GM21526 (cell line): ENCODE results near the gene CFAP46.

Experiments used
- ATAC-seq: cut with Tn5 transposase; IDR thresholded peaks from one replicate; pipeline ENCODE4 v1.9.1; 2021; ENCODE audit warnings: moderate library complexity; ENCODE audit not compliant: unreplicated experiment, low FRiP score

The CFAP46 gene

DNA sequence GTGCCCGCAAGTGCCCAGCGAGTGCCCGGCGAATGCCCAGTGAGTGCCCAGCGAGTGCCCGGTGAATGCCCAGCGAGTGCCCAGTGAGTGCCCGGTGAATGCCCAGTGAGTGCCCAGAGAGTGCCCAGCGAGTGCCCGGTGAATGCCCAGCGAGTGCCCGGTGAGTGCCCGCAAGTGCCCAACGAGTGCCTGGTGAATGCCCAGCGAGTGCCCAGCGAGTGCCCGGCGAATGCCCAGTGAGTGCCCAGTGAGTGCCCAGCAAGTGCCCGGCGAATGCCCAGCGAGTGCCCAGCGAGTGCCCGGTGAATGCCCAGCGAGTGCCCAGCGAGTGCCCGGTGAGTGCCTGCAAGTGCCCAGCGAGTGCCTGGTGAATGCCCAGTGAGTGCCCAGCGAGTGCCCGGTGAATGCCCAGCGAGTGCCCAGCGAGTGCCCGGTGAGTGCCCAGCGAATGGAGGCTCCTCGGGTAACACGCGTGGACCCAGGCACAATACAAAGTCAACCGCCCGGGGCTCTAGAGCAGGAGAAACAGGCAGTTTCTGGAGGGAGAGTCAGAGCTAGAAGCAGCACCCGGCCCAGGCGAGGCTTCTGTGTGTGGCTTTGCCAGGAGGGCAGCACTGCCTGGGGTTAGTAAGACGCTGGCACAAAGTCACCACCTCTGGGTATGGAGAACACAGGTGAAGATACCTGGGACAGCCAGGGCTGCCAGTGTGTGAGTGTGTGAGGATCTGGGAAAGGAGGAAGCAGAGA is 38.2 kb upstream of the CFAP46 start:
- no peak for ATAC-seq

DNA sequence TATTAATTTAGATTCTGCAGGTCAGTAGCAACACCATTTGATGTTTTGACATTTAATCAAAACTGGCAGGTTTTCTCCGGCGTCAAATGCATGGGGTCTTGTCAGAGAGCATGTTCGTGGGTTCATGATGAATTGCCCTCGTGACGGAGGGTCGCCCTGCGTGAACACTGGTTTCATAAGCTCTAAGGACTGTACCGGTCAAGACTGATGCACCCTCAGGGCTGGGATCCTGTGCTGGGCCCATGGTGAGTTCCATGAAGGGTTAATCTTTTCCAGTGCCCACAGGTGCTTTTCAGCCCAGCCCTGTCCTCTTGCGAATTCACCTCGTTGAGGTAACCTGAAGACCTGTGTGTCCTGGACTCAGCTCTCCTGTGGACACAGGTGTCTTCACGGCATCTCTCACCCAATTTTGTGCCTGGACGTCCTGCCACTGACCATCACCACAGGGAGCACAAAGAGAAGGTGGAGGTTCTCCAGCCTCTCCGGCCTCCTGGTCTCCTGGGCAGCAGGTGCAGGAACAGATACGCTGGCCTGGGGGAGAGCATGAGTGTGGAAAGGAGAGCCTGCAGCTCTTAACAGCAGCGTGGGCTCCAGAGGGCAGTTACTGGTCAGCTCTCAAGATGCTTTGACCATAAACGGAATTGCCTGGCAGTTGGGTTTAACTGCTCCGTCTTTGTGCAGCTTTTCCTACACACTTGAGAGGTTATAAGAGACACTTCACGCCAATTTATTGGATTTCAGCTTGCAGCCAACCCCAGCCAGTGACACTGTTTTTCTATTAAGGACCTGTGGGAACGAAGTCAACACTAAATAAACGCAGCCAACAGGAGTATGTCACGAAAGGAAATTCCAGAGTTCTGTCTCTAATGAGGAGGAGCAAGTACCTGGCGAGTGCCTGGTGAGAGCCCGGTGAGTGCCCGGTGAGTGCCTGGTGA is 37.4 kb upstream of the CFAP46 start:
- no peak for ATAC-seq

DNA sequence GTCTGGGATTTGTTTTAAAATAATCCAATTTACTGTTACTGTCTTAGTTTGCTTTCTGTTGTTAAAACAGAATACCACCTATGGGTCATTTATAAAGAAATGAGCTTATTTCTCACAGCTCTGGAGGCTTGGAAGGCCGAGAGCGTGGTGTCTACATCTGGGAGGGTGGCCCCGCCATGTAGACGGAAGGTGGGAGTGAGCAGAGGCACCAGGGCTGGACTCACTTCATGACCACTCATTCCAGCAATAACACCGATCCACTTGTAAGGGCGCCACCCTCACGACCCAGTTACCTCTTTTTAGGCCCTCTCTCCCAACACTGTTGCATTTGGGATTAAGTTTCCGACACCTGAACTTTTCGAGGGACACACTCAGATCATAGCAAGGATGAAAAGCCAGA is 36.2 kb upstream of the CFAP46 start:
- ATAC-seq: no peak

DNA sequence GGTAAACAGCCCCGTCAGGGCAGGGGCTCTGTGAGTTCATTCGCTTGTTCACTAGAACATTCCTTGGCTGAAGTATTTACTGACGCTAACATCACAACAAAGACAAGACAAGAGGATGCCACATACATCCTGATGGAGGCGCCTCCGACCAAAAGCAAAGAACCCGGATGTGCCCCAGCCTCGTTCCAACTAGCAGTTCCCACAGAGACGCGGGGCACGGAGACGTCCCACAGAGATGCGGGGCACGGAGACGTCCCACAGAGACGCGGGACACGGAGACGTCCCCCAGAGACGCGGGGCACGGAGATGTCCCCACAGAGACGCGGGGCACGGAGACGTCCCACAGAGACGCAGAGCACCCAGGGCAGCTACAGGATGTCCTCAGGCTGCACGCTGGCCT is 35.4 kb upstream of the CFAP46 start:
- ATAC-seq: no peak

DNA sequence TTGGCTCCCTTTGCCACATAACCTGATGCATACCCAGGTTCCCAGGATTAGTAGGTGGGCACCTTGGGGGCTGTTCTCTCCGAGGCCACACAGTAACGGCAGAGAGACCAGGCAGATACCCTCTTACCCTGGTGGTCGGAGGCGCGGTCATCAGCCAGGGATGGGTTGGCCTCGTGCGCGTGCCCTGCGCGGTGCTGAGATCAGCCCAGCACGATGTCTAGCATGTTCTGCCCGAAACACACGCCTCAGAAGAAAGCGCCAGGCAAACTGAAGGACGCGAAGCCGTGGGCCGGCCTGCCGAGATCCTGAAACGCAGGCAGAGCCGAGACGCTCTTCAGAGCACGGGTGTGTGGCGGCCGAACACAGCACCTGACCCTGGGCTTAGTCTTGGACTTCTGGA is 34.7 kb upstream of the CFAP46 start:
- no peak for ATAC-seq

DNA sequence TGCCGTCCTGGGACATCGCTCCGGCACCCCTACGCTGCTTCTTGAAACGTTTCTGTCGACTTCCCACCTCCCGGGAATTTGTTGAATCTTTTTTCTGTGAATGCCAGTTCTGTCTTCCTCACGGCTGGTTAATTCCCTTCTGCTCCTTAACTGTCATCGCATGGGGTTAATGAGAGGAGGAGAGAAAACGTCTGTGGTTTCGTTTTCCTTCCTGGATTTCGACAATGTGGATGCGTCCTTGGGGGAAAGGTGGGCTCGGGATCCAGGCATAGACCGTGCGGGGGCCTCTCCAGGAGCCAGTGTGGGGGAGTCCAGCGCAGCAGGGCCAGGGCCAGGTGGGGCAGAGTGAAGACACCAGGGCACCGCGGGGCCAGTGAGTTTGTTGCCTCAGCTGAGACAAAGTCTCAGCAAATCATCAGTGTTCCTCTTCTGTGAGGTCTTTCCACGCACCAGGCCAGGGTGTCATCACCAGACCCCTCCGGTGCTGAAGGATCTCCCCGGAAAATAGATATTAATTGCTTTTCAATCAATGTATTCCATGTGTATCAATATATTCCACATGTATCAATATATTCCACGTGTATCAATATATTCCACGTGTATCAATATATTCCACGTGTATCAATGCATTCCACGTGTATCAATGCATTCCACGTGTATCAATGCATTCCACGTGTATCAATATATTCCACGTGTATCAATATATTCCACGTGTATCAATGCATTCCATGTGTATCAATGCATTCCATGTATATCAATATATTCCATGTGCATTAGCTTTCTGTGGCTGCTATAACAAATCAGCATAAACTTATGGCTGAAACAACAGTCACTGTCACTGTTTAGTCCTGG is 33.7 kb upstream of the CFAP46 start:
- no peak for ATAC-seq

DNA sequence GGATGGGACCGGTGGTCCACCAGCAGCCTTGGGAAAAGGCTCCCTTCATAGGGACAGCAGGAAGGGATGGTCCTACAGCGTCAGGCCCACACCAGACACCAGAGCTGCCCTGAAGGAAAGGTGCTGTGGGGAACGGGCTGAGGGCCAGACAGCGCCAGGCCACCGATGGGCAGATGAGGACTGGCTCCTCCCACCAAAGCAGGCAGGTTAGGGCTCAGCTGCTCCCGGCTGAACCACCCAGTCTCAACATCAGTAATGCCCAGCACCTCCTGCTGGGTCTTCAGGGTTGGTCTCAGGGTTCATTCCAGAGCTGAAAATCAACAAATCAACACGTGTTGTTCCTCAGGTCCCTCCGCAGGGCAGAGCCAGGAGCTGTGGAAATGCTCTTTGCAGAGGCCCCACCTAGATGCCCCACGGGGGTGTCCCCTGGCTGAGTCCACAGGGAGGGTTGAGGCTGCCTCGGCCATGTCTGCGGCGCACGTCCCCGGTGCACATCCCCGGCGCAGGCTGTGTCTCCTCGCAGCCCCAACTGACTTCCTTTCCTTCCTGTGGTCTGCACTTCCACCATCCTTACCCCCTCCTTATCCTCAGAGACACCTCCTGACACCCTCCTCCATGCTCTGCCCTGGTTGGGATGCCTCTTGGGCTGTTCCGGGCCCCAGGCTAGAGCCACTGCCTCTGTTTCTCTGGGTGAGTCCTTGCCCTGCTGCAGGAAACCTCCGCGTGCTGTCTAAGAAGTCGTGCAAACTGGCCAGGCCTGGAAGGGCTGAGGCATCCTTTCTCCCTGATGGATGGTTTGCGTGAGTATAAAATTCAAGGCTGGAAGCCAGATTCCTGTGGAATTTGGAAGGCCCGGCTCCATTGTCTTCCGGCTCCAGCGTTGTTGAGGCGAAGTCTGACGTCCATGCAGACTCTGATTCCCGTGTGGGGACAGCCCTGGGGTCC is 32.8 kb upstream of the CFAP46 start:
- ATAC-seq: no peak

DNA sequence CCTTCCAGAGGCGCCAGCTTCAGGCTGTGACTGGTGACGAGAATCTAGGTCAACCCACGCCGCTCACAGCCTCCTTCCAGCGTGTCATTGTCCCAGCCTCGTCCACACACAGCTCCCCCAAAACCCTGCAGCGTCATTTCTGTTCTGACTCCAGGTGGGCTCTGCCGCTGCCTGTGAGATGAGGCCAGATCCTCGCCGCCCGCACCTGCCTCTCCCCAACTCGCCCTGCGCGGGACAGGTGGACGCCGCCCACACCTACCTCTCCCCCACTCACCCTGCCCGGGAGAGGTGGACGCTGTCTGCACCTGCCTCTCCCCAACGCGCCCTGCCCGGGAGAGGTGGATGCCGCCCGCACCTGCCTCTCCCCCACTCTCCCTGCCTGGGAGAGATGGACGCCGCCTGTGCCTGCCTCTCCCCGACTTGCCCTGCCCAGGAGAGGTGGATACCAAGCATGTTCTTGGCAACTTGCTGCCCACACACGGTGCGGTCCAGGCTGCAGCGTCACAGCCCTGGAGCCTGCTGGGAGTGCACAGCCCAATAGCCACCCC is 32.0 kb upstream of the CFAP46 start:
- no peak for ATAC-seq

DNA sequence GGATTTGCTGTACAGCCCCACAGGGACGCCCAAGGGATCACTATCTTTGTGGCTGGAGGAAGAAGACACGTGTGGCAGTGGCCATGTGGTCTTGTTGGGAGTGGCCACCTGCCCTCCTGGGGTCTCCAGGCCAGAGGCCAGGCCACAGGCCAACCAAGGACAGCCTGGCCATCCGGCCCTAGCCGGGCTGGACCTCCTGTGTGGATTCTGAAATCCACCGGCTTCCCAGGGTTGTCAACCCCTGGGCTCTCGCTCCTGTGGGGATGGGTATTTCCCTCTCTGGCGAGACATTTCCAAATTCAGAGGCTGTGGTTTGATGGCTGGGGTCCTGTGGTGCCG is 31.5 kb upstream of the CFAP46 start:
- no peak for ATAC-seq

DNA sequence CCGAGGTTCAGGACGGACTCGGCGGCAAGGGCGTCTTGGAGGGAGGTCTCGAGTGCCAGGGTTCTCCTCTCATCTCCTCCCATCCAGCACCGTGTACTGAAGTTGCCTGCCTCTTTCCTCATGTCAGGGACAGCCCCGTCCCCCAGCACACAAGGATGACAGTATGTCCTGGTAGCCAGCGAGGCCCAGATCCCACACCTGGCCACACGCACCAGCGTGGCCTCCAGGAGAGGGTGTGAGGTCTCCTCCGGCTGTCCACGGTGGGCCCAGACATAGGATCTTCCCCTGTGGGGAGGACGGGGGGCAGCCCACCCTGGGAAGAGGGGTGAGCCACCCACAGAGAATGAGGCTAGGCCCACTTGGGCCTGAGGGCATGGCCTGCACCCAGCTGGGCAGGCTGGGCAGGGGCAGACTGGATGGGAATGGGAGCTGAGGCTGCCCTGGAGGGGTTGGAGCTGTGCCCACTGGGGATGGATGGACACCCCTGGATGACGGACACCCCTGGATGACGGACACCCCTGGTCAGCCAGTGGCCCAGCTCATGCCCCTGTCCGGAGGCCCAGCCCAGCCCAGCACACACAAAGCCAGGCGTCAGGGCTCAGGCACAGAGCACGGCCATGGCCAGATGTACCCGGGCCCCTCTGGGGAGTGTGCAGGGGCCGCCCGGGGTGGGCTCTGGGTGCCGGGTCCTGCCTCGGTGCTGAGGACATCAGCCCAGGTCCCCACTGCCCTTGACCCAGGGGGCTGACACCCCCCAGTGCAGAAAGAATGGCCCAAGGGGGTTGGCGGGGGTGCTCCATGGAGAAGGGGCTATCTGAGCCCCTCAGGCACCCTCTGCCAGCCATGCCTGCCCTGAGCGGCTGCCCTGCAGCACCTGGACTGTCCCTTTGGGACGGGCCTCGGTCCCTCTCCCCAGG is 30.9 kb upstream of the CFAP46 start:
- ATAC-seq: no peak

DNA sequence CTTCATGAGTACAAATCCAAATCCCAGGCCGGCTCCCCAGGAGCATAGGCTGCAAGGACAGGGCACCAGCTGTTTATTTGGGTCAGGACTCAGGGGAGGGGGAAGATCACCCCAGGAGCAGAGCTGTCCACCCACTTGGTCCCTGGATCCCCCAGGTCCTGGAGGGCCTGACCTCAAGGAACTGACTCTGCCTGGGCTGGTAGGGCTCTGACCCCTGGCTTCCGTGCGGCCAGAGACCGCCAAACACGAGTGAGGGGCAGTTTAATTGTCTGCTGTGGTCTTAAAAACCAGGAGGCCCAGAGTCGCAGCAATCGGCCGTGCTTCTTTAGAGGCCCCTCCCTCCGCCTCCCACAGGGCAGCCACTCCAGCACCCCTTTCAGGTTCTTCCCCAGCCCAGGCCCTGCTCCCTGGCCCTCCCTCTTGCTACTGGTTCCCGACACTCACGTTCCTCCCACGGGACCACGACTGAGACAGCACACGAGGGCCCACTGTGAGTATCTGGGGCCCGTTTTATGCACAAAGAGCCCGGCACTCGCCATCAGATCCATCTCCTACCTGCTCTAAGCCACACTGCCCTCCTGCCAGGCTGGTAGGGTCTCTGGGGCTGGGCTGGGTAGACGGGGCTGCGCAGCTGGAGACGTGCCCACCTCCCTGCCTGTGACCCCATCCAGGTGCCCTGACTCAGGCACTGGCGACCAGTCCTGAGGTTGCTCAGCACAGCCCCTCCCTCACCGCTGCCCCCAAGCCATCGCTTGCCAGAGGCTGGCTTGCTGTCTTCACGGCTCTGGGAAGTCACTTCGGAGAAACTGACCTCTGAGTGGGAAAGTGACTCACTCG is 30.0 kb upstream of the CFAP46 start:
- ATAC-seq: no peak

DNA sequence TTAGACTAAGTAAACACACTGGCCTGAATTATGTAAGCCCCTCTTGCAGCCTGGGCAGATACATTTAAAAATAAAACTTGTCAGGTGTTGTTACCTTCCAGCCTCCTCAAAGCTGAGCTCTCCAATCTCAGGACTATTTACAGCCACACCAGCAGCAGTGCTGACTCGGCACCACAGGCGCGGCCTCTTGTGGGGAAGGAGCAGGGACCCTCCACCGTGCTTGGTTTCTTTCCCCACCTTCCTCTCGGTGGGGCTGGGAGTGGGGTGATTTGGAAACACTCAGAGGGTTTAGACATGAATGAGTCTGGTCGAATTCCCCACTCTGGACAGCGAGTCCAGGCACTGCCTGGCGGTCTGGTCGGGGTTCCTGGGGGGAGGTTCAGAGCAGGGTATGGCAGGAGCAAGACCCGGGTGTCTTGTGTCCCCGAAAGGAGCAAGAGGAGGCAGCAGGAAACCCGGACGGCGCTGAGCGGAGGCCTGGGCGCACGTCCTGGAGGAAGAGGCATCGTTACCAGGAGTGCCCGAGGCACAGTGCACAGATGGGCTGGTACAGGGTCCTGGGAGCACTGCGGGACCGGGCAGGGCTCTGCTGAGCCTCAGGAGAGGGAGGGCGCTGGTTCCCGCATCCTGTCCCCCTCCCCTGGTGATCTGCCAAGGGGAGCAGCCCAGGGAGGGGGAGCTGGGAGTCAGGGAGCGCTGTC is 29.2 kb upstream of the CFAP46 start:
- ATAC-seq: no peak

DNA sequence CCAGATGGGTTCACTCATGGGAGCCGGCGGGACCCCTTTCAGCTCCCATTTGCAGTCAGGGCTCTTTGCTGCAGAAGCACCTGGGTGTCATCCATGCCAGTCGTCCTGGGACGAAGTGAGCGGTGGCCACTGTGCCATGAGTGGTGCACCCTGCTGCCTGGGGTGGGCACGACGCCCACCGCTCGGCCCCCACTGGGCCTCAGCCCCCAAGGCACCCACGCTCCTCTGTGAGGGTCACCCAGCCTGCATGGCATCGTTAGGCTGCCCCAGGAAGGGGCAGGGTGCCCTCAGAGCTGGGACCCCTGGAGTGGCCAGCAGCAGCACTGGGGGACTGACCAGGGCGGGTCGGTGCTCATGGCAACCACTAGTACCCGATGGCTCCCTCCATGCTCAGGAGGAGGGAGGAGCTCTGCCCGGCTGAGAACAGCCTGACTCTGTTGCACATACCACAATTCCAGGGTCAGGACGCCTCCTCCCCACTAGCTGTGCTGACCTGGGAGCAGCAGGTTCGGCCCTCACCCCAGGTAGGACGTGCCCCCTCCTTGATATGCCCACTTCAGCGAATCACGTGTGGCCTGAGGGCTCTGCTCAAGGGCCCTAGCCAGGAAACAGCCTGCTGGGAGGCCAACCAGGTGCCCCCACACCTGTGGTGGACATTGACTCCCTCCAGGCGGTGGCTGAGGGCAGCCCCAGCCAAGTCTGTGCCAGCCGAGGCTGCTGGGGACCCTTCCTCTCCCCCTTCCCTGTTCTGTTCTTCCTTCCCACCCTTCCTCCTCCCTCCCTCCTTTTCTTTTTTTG is 28.5 kb upstream of the CFAP46 start:
- no peak for ATAC-seq

DNA sequence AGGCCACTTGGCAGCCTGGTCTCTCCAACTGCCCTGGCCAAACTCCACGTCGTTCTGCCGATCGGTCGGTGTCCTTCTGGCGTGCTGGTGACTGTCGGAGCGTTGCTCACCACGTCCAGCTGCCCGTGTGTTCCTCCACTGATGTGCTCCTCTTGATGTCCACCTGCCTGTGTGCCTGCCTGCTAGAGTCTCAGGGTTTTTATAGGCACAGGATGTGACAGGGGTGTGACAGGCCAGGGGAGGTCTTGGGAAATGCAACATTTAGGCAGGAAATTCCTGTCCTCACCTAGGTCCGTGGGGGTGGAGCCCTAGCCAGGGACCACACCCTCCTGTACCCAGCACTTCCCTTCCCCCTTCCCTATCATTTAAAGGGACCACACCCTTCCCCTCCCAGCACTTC is 25.2 kb upstream of the CFAP46 start:
- no peak for ATAC-seq

DNA sequence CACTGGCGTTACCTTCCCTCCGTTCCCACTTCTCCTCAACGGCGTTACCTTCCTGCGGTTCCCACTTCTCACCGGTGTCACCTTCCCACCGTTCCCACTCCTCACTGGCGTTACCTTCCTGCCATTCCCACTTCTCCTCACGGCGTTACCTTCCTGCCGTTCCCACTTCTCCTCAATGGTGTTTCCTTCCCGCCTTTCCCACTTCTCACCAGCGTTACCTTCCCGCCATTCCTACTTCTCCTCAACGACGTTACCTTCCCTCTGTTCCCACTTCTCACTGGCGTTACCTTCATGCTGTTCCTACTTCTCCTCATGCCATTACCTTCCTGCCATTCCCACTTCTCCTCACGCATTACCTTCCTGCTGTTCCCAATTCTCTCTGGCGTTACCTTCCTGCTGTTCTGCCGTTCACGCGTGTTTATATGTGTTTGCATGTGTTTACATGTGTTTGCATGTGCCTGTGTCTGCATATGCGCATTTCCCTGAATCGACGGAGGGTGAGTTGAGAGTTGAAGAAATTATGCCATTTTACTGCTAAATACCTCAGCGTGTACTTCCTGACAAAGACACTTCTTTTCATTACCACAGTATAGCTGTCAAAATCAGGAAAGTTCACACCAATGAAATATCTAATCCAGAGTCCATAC is 23.2 kb upstream of the CFAP46 start:
- ATAC-seq: no peak
